SU-DHL-6 (cell line): ENCODE measurements around the gene PTTG1IP.

ENCODE experiments used
- CTCF ChIP-seq: fragments of 200-600 bp; sonication (generic); IDR thresholded peaks from one replicate; pipeline ENCODE4 v1.5.1; 2017; ENCODE audit warnings: antibody characterized with exemption, mild to moderate bottlenecking, low read length, moderate library complexity; ENCODE audit not compliant: insufficient read depth, poor library complexity, severe bottlenecking
- EZH2phosphoT487 ChIP-seq: fragments of 200-600 bp; sonication (generic), shearing (Covaris generic); conservative IDR thresholded peaks from 2 replicates; pipeline ENCODE4 v1.6.1; 2018; ENCODE audit warnings: mild to moderate bottlenecking, antibody characterized with exemption, low read length, moderate library complexity, mixed read lengths

- no peak for TF ChIP-seq EZH2phosphoT487
- TF ChIP-seq CTCF = no peak
Observed at GRCh38 chr21:44905728-44906090, 32.2 kb upstream of the PTTG1IP start.
